WTC11 (cell line): ENCODE results near the gene RIOX2. TPM values are rescaled to one million over a fixed set of nuclear protein-coding genes. Genes with fewer than 3 reads are reported as not detected.

Experiments used
- ATAC-seq: fragments of 200-7000 bp; cut with Tn5 transposase; 2 replicates; pipeline ENCODE4 v1.10.0; 2021; ENCODE audit warnings: mild to moderate bottlenecking, moderate library complexity
- CTCF ChIA-PET: fragments of 300-600 bp; sonication (Branson Sonifier 250); formaldehyde crosslinking; loops from one replicate; lab custom pipeline; 2021; ENCODE audit warnings: antibody characterized with exemption; lab: Charles Lee
- POLR2A ChIA-PET: fragments of 350-600 bp; sonication (Branson Sonifier 250); formaldehyde crosslinking; loops from one replicate; lab custom pipeline; 2021; ENCODE audit warnings: antibody characterized with exemption; lab: Charles Lee
- DNase-seq: peaks from one replicate; pipeline ENCODE4 v3.0.0; 2021; ENCODE audit warnings: low spot score
- H3K27ac Mint-ChIP-seq: 2 replicates; pipeline ENCODE4 v1.8.0; 2021; ENCODE audit warnings: mixed read lengths
- H3K27me3 Mint-ChIP-seq: 2 replicates; pipeline ENCODE4 v1.8.0; 2021; ENCODE audit warnings: low read depth, mild to moderate bottlenecking, moderate library complexity, mixed read lengths
- H3K36me3 Mint-ChIP-seq: 2 replicates; pipeline ENCODE4 v1.8.0; 2021; ENCODE audit warnings: mixed read lengths
- H3K4me1 Mint-ChIP-seq: 2 replicates; pipeline ENCODE4 v1.8.0; 2022; ENCODE audit warnings: mixed read lengths
- H3K4me3 Mint-ChIP-seq: 2 replicates; pipeline ENCODE4 v1.8.0; 2021; ENCODE audit warnings: mild to moderate bottlenecking, moderate library complexity, mixed read lengths
- H3K9me3 Mint-ChIP-seq: 2 replicates; pipeline ENCODE4 v1.8.0; 2021; ENCODE audit warnings: mixed read lengths
- CREM ChIP-seq: sonication (generic); formaldehyde crosslinking; IDR thresholded peaks from 2 replicates; pipeline ENCODE4 v1.8.1; 2022; ENCODE audit warnings: mild to moderate bottlenecking, missing genetic modification reagents, moderate library complexity
- ESRRA ChIP-seq: sonication (generic); formaldehyde crosslinking; IDR thresholded peaks from 2 replicates; pipeline ENCODE4 v1.8.1; 2022; ENCODE audit warnings: mild to moderate bottlenecking, missing genetic modification reagents, borderline replicate concordance
- FOXK1 ChIP-seq: sonication (generic); formaldehyde crosslinking; IDR thresholded peaks from 2 replicates; pipeline ENCODE4 v1.8.0; 2022; ENCODE audit warnings: mild to moderate bottlenecking, moderate library complexity, missing genetic modification reagents
- MYBL2 ChIP-seq: sonication (generic); formaldehyde crosslinking; IDR thresholded peaks from 2 replicates; pipeline ENCODE4 v1.8.1; 2023; ENCODE audit warnings: mild to moderate bottlenecking, moderate library complexity, missing genetic modification reagents
- NR2C2 ChIP-seq: sonication (generic); formaldehyde crosslinking; IDR thresholded peaks from 2 replicates; pipeline ENCODE4 v1.8.0; 2022; ENCODE audit warnings: mild to moderate bottlenecking, missing genetic modification reagents
- RORB ChIP-seq: fragments of 250-450 bp; sonication (Bioruptor Pico); IDR thresholded peaks from 2 replicates; pipeline ENCODE4 v1.9.0; 2021; ENCODE audit warnings: mild to moderate bottlenecking
- SOX15 ChIP-seq: fragments of 250-450 bp; sonication (Bioruptor Pico); IDR thresholded peaks from 2 replicates; pipeline ENCODE4 v1.9.0; 2021; ENCODE audit warnings: mild to moderate bottlenecking
- TP53 ChIP-seq: sonication (generic); formaldehyde crosslinking; IDR thresholded peaks from 2 replicates; pipeline ENCODE4 v1.8.1; 2023; ENCODE audit warnings: mild to moderate bottlenecking, missing genetic modification reagents
- ZNF416 ChIP-seq: fragments of 250-450 bp; sonication (Bioruptor Pico); IDR thresholded peaks from 2 replicates; pipeline ENCODE4 v1.9.0; 2021; ENCODE audit warnings: mild to moderate bottlenecking, inconsistent platforms
- total RNA-seq: library from RNA; stranded (reverse); gene quantifications from 3 replicates; pipeline ENCODE4 v1.2.3, GENCODE V29; 2021
- TF ChIP-seq, protein P1 (sequence below): sonication (generic); formaldehyde crosslinking; conservative IDR thresholded peaks from 2 replicates; pipeline ENCODE4 v1.8.1; 2022; ENCODE audit warnings: mild to moderate bottlenecking, missing genetic modification reagents
- TF ChIP-seq, protein P2 (sequence below): sonication (generic); formaldehyde crosslinking; IDR thresholded peaks from 2 replicates; pipeline ENCODE4 v1.8.1; 2022; ENCODE audit warnings: missing genetic modification reagents, borderline replicate concordance
- TF ChIP-seq, protein P3 (sequence below): sonication (generic); formaldehyde crosslinking; IDR thresholded peaks from 2 replicates; pipeline ENCODE4 v1.8.1; 2023; ENCODE audit warnings: mild to moderate bottlenecking, missing genetic modification reagents, moderate library complexity
- TF ChIP-seq, protein P4 (sequence below): sonication (generic); formaldehyde crosslinking; IDR thresholded peaks from 2 replicates; pipeline ENCODE4 v1.8.1; 2022; ENCODE audit warnings: low read depth, missing genetic modification reagents, borderline replicate concordance
- TF ChIP-seq, protein P5 (sequence below): sonication (generic); formaldehyde crosslinking; IDR thresholded peaks from 2 replicates; pipeline ENCODE4 v1.8.0; 2023; ENCODE audit warnings: missing genetic modification reagents
- TF ChIP-seq, protein P6 (sequence below): fragments of 250-450 bp; sonication (Bioruptor Pico); IDR thresholded peaks from 2 replicates; pipeline ENCODE4 v1.8.0; 2021; ENCODE audit warnings: mild to moderate bottlenecking
- TF ChIP-seq, protein P7 (sequence below): sonication (generic); formaldehyde crosslinking; IDR thresholded peaks from 2 replicates; pipeline ENCODE4 v1.8.1; 2023; ENCODE audit warnings: mild to moderate bottlenecking, missing genetic modification reagents
- TF ChIP-seq, protein P8 (sequence below): sonication (generic); formaldehyde crosslinking; IDR thresholded peaks from 2 replicates; pipeline ENCODE4 v1.8.1; 2023; ENCODE audit warnings: mild to moderate bottlenecking, moderate library complexity, missing genetic modification reagents
- TF ChIP-seq, protein P9 (sequence below): sonication (generic); formaldehyde crosslinking; IDR thresholded peaks from 2 replicates; pipeline ENCODE4 v1.8.1; 2022; ENCODE audit warnings: mild to moderate bottlenecking, moderate library complexity, missing genetic modification reagents

The RIOX2 gene
- total RNA-seq, 1 experiment from 2014 or later, result 11.0 TPM

DNA sequence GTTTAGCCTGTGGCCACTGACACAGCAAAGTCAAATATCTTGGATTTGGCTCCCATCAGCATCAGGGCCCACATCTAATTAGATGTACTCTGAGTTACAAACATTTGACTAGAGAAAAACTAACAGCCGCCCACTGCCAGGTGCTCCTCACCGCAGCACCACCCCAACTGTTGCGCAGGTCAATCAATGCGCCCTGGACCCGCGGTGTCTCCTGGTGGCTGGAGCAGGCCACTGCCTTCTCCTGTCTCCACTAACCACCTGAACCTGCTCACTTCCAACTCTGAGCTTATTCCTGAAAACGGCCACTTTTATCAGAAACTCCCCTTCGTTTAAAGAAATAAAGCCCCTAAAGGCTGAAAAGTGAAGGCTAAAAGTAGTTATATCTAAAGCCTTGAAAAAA lies 4.3 kb downstream of the RIOX2 start:
- no peaks in the 10 kb centered on the region for H3K36me3 Mint-ChIP-seq
- H3K27me3 Mint-ChIP-seq, result peaks cover 12% of the 10 kb centered on the region
- POLR2A ChIA-PET, result interaction anchor here (1.0 kb wide), 1 partner anchor 9 kb away, joined by 5 read pairs; no protein-coding TSS in a partner anchor
- CTCF ChIA-PET, result interaction anchor here (0.6 to 2.8 kb wide), 10 partner anchors 16 to 361 kb away, joined by 3 to 24 read pairs (median 3); partner anchors contain the start of genes ARL6 and CRYBG3
- peak; percentile 52 for DNase-seq
- TF ChIP-seq, protein P1, sequence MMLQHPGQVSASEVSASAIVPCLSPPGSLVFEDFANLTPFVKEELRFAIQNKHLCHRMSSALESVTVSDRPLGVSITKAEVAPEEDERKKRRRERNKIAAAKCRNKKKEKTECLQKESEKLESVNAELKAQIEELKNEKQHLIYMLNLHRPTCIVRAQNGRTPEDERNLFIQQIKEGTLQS, result no peak
- TF ChIP-seq TP53 (CRISPR knock-in tag) (no peak), RORB (no peak), MYBL2 (no peak), CREM (CRISPR knock-in tag) (no peak), FOXK1 (CRISPR knock-in tag) (no peak), NR2C2 (CRISPR knock-in tag) (no peak)
- TF ChIP-seq, protein P2, sequence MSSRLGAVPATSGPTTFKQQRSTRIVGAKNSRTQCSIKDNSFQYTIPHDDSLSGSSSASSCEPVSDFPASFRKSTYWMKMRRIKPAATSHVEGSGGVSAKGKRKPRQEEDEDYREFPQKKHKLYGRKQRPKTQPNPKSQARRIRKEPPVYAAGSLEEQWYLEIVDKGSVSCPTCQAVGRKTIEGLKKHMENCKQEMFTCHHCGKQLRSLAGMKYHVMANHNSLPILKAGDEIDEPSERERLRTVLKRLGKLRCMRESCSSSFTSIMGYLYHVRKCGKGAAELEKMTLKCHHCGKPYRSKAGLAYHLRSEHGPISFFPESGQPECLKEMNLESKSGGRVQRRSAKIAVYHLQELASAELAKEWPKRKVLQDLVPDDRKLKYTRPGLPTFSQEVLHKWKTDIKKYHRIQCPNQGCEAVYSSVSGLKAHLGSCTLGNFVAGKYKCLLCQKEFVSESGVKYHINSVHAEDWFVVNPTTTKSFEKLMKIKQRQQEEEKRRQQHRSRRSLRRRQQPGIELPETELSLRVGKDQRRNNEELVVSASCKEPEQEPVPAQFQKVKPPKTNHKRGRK (CRISPR knock-in tag), result no peak
- TF ChIP-seq, protein P3, sequence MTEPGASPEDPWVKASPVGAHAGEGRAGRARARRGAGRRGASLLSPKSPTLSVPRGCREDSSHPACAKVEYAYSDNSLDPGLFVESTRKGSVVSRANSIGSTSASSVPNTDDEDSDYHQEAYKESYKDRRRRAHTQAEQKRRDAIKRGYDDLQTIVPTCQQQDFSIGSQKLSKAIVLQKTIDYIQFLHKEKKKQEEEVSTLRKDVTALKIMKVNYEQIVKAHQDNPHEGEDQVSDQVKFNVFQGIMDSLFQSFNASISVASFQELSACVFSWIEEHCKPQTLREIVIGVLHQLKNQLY, result no peak
- TF ChIP-seq, protein P4, sequence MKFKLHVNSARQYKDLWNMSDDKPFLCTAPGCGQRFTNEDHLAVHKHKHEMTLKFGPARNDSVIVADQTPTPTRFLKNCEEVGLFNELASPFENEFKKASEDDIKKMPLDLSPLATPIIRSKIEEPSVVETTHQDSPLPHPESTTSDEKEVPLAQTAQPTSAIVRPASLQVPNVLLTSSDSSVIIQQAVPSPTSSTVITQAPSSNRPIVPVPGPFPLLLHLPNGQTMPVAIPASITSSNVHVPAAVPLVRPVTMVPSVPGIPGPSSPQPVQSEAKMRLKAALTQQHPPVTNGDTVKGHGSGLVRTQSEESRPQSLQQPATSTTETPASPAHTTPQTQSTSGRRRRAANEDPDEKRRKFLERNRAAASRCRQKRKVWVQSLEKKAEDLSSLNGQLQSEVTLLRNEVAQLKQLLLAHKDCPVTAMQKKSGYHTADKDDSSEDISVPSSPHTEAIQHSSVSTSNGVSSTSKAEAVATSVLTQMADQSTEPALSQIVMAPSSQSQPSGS, result no peak
- TF ChIP-seq, protein P5, sequence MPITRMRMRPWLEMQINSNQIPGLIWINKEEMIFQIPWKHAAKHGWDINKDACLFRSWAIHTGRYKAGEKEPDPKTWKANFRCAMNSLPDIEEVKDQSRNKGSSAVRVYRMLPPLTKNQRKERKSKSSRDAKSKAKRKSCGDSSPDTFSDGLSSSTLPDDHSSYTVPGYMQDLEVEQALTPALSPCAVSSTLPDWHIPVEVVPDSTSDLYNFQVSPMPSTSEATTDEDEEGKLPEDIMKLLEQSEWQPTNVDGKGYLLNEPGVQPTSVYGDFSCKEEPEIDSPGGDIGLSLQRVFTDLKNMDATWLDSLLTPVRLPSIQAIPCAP, result no peak
- TF ChIP-seq, protein P6, sequence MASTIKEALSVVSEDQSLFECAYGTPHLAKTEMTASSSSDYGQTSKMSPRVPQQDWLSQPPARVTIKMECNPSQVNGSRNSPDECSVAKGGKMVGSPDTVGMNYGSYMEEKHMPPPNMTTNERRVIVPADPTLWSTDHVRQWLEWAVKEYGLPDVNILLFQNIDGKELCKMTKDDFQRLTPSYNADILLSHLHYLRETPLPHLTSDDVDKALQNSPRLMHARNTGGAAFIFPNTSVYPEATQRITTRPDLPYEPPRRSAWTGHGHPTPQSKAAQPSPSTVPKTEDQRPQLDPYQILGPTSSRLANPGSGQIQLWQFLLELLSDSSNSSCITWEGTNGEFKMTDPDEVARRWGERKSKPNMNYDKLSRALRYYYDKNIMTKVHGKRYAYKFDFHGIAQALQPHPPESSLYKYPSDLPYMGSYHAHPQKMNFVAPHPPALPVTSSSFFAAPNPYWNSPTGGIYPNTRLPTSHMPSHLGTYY (CRISPR knock-in tag), result no peak
- peaks cover 22% of the 10 kb centered on the region for H3K4me1 Mint-ChIP-seq
- ATAC-seq, result peak; percentile 79
- no peak overlapping the region for H3K27ac Mint-ChIP-seq
- H3K9me3 Mint-ChIP-seq, result no peaks in the 10 kb centered on the region
- no peak overlapping the region for H3K4me3 Mint-ChIP-seq

DNA sequence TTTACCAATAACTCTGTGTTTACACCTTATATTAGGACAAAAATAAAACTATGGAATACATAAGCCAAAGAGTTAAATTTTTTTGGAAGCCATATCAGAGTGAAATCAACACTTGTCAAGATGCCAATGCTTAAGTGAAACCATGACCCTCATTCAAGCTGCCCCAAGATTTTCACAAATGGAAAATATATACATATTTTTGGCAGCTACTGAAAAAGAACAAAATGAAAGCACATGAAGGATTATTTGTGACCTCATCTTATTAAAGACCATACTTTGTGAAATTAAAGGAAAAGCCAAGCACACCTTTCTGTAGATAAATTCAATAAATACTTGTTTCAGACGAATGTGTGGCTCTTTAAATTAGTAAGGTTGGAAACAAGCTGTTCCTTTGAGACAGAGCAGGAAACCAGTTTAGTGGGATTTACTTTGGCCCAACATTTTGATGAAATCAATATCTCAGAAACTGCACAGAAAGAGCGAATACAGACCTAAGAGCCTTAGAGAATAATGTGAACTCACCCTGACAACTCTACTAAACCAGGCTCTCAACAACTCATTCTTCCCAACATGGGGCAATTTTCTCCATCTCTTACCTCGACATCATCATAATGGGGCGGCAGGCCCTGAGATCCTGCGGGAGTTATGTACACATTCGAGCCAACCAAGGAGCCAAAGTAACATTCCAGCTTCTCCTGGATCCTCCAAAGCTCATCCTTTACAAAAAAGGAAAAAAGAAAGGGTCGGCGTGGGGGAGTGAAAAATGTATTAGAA lies 11.1 kb downstream of the RIOX2 start:
- ChIA-PET POLR2A (no interaction called here), CTCF (no interaction called here)
- Mint-ChIP-seq H3K27ac (no peak overlapping the region), H3K9me3 (no peaks in the 10 kb centered on the region), H3K27me3 (no peaks in the 10 kb centered on the region), H3K4me1 (peaks cover 2% of the 10 kb centered on the region; the same call in 1 of the 2 replicates), H3K36me3 (no peaks in the 10 kb centered on the region), H3K4me3 (no peak overlapping the region)
- DNase-seq (no peak), ATAC-seq (no peak)
- TF ChIP-seq, protein P7, sequence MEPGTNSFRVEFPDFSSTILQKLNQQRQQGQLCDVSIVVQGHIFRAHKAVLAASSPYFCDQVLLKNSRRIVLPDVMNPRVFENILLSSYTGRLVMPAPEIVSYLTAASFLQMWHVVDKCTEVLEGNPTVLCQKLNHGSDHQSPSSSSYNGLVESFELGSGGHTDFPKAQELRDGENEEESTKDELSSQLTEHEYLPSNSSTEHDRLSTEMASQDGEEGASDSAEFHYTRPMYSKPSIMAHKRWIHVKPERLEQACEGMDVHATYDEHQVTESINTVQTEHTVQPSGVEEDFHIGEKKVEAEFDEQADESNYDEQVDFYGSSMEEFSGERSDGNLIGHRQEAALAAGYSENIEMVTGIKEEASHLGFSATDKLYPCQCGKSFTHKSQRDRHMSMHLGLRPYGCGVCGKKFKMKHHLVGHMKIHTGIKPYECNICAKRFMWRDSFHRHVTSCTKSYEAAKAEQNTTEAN (CRISPR knock-in tag), result no peak
- TF ChIP-seq ESRRA (CRISPR knock-in tag), result no peak
- no peak for TF ChIP-seq ZNF416
- TF ChIP-seq, protein P8, sequence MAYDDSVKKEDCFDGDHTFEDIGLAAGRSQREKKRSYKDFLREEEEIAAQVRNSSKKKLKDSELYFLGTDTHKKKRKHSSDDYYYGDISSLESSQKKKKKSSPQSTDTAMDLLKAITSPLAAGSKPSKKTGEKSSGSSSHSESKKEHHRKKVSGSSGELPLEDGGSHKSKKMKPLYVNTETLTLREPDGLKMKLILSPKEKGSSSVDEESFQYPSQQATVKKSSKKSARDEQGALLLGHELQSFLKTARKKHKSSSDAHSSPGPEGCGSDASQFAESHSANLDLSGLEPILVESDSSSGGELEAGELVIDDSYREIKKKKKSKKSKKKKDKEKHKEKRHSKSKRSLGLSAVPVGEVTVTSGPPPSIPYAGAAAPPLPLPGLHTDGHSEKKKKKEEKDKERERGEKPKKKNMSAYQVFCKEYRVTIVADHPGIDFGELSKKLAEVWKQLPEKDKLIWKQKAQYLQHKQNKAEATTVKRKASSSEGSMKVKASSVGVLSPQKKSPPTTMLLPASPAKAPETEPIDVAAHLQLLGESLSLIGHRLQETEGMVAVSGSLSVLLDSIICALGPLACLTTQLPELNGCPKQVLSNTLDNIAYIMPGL, result no peak
- TF ChIP-seq SOX15, result no peak
- TF ChIP-seq, protein P9, sequence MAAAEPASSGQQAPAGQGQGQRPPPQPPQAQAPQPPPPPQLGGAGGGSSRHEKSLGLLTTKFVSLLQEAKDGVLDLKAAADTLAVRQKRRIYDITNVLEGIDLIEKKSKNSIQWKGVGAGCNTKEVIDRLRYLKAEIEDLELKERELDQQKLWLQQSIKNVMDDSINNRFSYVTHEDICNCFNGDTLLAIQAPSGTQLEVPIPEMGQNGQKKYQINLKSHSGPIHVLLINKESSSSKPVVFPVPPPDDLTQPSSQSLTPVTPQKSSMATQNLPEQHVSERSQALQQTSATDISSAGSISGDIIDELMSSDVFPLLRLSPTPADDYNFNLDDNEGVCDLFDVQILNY (CRISPR knock-in tag), result no peak
